T-helper 1 cell treated with Interleukin-12 subunit alpha and Interleukin-12 subunit beta and Interleukin-4 antibody, amounts not matched to agents 30 μg/mL and 1 μg/mL, for 36 hours (primary cell): ENCODE data around the gene FHIP1A.
A peak's percentile ranks its signal among the peaks of the same experiment; 100 is the strongest.
"Not testable (repeated sequence)": the region's sequence is repeated elsewhere in the genome, so short reads cannot be mapped to it uniquely, and the experiment has no call there.

Experiments
- H3K27ac Mint-ChIP-seq: one replicate; pipeline ENCODE4 v1.8.0; 2021; ENCODE audit warnings: mild to moderate bottlenecking, mixed read lengths
- H3K27me3 Mint-ChIP-seq: one replicate; pipeline ENCODE4 v1.8.0; 2021; ENCODE audit warnings: low read depth, mixed read lengths
- H3K36me3 Mint-ChIP-seq: one replicate; pipeline ENCODE4 v1.8.0; 2021; ENCODE audit warnings: low read depth, mixed read lengths
- H3K4me1 Mint-ChIP-seq: one replicate; pipeline ENCODE4 v1.8.0; 2021; ENCODE audit warnings: low read depth, mixed read lengths
- H3K4me3 Mint-ChIP-seq: one replicate; pipeline ENCODE4 v1.8.0; 2021; ENCODE audit warnings: mild to moderate bottlenecking, moderate library complexity, mixed read lengths
- H3K9me3 Mint-ChIP-seq: one replicate; pipeline ENCODE4 v1.8.0; 2021; ENCODE audit warnings: mixed read lengths

FHIP1A gene

DNA sequence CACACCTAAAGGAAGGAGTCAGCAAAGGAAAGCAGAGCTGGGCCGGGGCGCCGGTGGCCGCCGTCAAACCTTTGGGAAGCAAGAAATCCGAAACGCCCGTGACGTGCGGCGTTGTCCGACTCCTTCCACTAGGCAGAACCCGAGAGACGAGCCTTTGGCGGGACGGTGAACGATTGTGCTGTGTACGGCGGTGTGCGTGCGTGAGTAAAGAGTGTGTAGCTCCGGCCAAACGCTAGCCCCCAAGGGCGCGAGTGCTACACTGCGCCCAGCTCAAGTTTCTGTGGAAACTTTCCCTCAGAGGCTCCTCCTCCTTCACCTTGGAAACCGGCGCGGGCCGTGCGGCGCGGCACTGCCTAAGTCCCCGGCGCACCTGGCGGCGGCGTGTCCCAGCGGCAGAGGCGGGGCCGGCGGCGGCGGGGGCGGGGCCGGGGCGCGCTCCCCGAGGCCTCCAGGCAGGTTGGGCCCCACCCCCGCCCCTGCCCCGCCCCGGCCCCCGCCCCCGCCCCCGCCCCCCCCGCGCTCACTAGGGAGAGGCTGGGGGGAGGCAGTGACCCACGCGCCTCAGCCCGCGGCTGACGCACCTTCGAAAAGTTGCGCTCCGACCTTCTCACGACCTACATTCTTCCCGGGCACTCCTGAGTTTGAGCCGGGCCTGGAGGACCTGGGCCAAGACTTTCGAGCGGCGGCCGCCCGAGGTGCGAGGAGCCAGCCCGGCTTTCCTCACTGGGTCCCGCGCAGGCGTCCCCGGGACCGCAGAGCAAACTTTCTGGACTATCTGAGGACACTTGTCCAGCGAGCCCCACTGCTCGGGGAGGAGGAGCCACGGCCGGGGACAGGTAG is at the start of gene FHIP1A:
FHIP1A (plus strand) TSS at position 547 of the 840 bp plus-strand sequence. CDS start 157,084 bp downstream, outside the sequence.
- Mint-ChIP-seq H3K4me3 (peak within 1 kb of the TSS; percentile 79), H3K36me3 (no peaks in the 10 kb centered on the region), H3K4me1 (peaks cover 15% of the 10 kb centered on the region), H3K27ac (peak within 1 kb of the TSS; percentile 23), H3K9me3 (no peaks in the 10 kb centered on the region), H3K27me3 (peaks cover 62% of the 10 kb centered on the region)

DNA sequence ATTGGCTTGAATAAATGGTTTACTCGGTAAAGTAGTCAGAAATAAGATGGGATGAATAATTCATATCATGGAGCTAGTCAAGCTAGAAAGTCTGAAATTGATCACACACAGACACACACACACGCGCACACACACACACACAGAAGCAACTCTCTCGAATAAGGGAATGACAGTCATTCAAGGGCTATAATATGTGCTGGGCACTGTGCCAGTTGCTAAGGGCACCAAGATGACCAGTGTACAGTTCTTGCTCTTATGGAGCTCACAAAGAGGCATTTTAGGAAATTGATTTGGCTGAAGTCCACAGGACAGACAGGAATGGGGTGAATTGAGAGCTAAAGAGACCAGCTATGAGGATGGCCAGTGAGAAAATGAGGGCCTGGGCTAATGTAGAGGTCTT is 49.4 kb upstream of the FHIP1A start:
- Mint-ChIP-seq H3K27ac (no peak overlapping the region), H3K9me3 (no peaks in the 10 kb centered on the region), H3K4me3 (no peak overlapping the region), H3K27me3 (peaks cover 12% of the 10 kb centered on the region), H3K36me3 (no peaks in the 10 kb centered on the region), H3K4me1 (peaks cover 2% of the 10 kb centered on the region)

DNA sequence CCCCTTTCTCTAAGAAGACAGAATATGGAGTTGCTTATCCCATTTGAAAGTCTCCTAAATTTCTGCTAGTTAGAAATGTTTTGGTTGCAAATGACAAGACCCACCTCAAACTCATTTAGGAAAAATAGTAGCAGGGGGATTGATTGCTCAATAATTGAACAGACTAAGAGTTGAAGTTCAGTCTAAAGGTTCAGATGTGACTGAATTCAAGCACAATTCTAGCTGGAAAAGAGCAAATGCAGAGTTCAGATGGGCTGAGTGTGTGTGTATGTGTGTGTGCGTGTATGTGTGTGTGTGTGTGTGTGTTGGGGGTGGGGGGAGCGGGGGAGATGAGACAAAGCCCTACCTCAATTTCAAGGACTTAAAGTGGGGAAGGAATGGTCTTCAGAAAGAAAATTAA is 47.9 kb upstream of the FHIP1A start:
- no peak overlapping the region for H3K27ac Mint-ChIP-seq
- no peak overlapping the region for H3K4me3 Mint-ChIP-seq
- H3K27me3 Mint-ChIP-seq: peaks cover 16% of the 10 kb centered on the region
- no peaks in the 10 kb centered on the region for H3K9me3 Mint-ChIP-seq
- peaks cover 2% of the 10 kb centered on the region for H3K4me1 Mint-ChIP-seq
- no peaks in the 10 kb centered on the region for H3K36me3 Mint-ChIP-seq

DNA sequence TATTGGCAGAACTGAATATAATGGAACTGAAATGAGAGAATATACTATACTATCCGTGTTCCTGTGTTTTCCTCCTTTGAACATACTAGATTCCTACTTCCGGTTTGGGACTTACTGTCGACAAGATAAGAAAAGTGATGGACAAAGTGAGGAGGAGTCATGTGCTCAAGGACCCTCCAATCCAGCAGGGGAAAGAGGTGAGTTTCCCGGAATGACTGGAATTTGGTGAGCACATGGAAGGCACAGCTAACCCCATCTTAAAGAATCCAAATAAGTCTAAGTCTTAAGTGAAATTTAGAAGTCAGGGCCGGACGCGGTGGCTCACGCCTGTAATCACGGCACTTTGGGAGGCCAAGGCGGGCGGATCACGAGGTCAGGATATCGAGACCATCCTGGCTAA is 47.0 kb upstream of the FHIP1A start:
- no peaks in the 10 kb centered on the region for H3K9me3 Mint-ChIP-seq
- peaks cover 2% of the 10 kb centered on the region for H3K4me1 Mint-ChIP-seq
- H3K4me3 Mint-ChIP-seq: no peak overlapping the region
- H3K36me3 Mint-ChIP-seq: no peaks in the 10 kb centered on the region
- H3K27me3 Mint-ChIP-seq: peaks cover 17% of the 10 kb centered on the region
- no peak overlapping the region for H3K27ac Mint-ChIP-seq

DNA sequence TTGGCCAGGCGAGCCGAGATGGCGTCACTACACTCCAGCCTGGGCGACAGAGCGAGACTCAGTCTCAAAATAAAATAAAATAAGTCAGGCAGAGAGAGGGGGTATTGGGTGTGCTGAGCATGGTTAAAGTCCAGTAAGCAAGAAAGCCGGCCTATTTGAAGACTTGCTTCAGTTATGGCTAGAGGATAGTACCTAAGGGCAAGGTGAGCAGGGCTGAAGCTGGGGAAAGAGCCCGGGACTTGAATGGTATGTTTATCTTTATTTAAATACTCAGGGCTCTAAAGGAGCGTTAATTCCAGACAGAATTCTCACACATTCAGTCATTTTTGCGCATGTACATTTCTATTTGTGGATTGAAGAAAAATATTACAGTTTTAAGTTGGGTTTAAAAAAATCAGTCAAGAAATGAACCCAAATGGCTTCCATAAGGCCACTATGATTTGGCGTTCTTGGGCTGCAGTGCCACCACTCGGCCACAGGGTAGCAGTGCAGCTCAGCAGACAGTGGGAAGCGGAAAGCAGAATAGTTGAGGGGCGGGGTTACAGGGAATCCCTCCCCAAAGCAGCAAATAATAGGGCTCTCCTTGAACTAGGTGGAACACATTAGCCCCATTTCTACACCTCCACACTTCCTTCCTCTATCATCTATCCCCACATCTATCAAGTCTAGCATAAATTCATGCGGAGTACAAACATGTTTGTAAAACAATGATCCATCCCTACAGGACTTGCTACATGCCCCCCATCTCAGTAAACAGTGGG is 46.4 kb upstream of the FHIP1A start:
- no peaks in the 10 kb centered on the region for H3K36me3 Mint-ChIP-seq
- H3K9me3 Mint-ChIP-seq: no peaks in the 10 kb centered on the region
- peaks cover 2% of the 10 kb centered on the region for H3K4me1 Mint-ChIP-seq
- H3K27ac Mint-ChIP-seq: no peak overlapping the region
- H3K4me3 Mint-ChIP-seq: no peak overlapping the region
- H3K27me3 Mint-ChIP-seq: peaks cover 17% of the 10 kb centered on the region

DNA sequence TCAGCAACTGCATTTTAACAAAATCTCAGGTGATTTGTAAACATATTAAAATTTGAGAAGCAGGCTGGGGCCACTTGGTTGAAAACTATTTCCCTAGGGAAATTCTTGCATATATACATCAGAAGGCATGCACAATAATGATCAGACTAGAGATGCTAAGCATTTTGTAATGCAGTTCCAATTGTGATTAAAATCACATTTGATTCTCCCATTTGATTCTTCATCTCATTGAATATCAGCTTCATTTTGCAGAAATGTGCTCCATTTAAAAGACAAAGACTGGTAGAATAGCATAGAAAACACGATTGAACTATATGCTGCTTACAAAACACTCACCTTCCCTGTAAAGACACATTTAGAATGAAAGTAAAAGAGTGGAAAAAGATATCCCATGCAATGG is 32.4 kb upstream of the FHIP1A start:
- H3K9me3 Mint-ChIP-seq: no peaks in the 10 kb centered on the region
- no peaks in the 10 kb centered on the region for H3K36me3 Mint-ChIP-seq
- no peak overlapping the region for H3K27ac Mint-ChIP-seq
- no peak overlapping the region for H3K4me3 Mint-ChIP-seq
- H3K27me3 Mint-ChIP-seq: no peaks in the 10 kb centered on the region
- no peaks in the 10 kb centered on the region for H3K4me1 Mint-ChIP-seq

DNA sequence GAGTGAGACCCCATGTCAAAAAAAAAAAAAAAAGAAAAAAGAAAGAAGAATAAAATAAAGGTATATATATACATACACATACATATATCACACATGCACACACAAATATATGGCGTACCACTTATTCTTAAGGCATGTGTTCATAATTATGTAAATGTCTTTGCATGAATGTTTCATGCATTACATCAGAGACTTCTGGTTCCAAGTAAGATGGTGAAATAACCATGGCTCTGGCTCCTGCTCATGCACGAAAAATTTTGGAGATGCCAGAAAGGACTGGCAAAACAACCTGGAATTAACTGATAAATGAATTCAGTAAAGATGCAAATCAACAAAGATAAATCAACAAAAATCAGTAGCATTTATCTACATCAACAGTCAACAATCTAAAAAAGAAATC is 19.7 kb upstream of the FHIP1A start:
- peaks cover 5% of the 10 kb centered on the region for H3K27me3 Mint-ChIP-seq
- no peaks in the 10 kb centered on the region for H3K4me1 Mint-ChIP-seq
- H3K4me3 Mint-ChIP-seq: no peak overlapping the region
- no peaks in the 10 kb centered on the region for H3K36me3 Mint-ChIP-seq
- peaks cover 5% of the 10 kb centered on the region for H3K9me3 Mint-ChIP-seq
- H3K27ac Mint-ChIP-seq: no peak overlapping the region

DNA sequence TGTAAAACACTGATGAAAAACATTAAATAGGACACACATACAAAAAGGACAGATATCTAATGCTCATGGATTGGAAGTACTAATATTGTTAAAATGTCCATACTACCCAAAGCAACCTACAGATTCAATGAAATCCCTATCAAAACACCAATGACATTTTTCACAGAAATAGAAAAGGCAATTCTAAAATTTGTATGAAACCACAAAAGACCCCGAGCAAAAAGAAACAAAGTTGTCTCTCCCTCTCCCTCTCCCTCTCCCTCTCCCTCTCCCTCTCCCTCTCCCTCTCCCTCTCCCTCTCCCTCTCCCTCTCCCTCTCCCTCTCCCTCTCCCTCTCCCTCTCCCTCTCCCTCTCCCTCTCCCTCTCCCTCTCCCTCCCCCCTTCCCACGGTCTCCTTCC is 19.2 kb upstream of the FHIP1A start:
- H3K27ac Mint-ChIP-seq, H3K27me3 Mint-ChIP-seq, H3K9me3 Mint-ChIP-seq, H3K4me1 Mint-ChIP-seq, H3K36me3 Mint-ChIP-seq, H3K4me3 Mint-ChIP-seq: not testable (repeated sequence)

DNA sequence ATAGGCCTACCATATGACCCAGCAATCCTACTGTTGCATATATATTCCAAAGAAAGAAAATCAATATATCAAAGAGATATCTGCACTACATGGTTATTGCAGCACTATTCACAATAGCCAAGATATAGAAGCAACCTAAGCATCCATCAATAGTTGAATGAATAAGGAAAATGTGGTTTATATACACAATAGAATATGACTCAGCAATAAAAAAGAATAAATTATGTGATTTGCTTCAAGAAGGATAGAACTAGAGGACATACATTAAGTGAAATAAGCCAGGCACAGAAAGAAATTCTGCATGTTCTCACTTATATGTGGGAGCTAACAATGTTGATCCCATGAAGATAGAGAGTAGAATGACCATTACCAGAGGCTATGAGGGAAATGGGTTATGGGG is 13.1 kb upstream of the FHIP1A start:
- peaks cover 8% of the 10 kb centered on the region for H3K27me3 Mint-ChIP-seq
- H3K9me3 Mint-ChIP-seq: no peaks in the 10 kb centered on the region
- H3K27ac Mint-ChIP-seq: no peak overlapping the region
- no peak overlapping the region for H3K4me3 Mint-ChIP-seq
- H3K36me3 Mint-ChIP-seq: no peaks in the 10 kb centered on the region
- H3K4me1 Mint-ChIP-seq: no peaks in the 10 kb centered on the region

DNA sequence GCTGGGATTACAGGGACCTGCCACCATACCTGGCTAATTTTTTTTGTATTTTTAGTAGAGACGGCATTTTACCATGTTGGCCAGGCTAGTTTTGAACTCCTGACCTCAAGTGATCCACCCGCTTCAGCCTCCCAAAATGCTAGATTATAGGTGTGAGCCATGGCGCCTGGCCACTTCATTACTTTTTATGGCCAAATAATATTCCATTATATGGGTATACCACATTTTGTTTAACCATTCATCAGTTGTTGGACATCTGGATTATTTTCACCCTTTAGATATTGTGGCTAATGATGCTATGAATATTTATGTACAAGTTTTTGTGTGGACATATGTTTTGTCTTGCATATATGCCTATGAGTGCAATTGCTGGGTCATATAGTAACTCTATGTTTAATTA is 8.6 kb upstream of the FHIP1A start:
- Mint-ChIP-seq H3K27me3 (peaks cover 14% of the 10 kb centered on the region), H3K9me3 (no peaks in the 10 kb centered on the region), H3K4me3 (no peak overlapping the region), H3K4me1 (no peaks in the 10 kb centered on the region), H3K27ac (no peak overlapping the region), H3K36me3 (no peaks in the 10 kb centered on the region)

DNA sequence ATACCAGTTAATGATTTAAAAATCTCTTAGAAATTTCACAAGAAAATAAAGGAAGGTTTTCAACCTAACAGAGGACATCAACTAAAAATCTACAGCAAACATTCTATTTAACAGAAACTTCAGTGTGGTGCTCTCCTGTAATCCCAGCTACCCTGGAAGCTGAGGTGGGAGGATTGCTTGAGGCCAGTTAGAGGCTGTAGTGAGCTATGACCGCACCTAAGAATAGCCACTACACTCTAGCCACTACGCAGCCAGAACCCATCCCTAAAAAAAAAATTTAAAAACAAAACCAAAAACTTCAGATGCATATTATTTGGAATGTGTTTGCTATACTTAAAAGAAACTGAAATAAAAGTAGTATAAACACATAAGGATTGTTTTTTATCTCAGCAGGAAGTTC is 7.2 kb upstream of the FHIP1A start:
- Mint-ChIP-seq H3K4me1 (no peaks in the 10 kb centered on the region), H3K27me3 (peaks cover 22% of the 10 kb centered on the region), H3K9me3 (no peaks in the 10 kb centered on the region), H3K27ac (no peak overlapping the region), H3K4me3 (no peak overlapping the region), H3K36me3 (no peaks in the 10 kb centered on the region)

DNA sequence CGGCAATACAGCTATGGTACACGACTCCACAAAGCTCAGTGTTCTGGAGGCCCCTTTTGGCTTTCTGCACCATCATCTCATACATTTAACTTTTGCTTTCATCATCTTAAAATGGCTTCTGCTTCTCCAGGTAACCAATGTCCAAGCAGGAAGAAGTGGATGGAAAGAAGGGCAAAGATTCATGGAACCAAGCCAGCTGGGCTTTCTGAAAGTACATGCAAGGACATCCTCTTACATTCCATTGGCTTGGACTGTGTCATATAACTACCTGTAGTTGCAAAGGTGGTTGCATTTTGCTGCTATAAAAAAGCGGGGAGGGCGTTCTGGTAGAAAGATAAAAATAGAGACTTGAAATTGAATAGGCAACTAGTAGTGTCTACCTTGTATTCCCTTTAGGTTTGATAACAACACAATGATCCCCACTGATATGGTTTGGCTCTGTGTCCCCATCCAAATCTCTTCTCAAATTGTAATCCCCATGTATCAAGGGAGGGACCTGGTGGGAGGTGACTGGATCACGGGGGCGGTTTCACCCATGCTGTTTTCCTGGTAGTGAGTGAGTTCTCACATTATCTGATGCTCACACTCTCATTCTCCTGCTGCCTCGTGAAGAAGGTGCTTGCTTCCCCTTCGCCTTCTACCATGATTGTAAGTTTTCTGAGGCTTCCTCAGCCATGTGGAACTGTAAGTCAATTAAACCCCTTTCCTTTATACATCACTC is 6.7 kb upstream of the FHIP1A start:
- Mint-ChIP-seq H3K27me3 (peaks cover 28% of the 10 kb centered on the region), H3K36me3 (no peaks in the 10 kb centered on the region), H3K4me1 (peaks cover under 1% of the 10 kb centered on the region), H3K27ac (no peak overlapping the region), H3K9me3 (no peaks in the 10 kb centered on the region), H3K4me3 (no peak overlapping the region)

DNA sequence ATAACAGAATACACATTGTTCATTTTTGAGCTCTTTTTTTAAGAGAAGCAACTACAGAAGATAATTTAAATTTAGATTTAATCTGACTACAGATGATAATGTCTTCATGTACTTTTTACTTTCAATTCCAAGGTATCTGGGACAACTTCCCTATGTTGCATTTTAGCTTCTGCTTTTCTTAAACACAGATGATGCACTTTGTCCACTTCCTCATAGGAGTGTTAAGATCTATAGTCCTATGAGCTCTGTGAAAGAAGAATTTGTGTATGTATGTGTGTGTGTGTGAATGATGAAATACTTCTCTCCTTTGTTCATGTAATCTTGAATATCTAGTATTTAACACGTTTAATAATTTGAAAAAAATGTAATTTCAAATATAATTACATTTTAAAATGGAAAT is 5.3 kb upstream of the FHIP1A start:
- Mint-ChIP-seq H3K27me3 (peaks cover 35% of the 10 kb centered on the region), H3K9me3 (no peaks in the 10 kb centered on the region), H3K27ac (no peak overlapping the region)

DNA sequence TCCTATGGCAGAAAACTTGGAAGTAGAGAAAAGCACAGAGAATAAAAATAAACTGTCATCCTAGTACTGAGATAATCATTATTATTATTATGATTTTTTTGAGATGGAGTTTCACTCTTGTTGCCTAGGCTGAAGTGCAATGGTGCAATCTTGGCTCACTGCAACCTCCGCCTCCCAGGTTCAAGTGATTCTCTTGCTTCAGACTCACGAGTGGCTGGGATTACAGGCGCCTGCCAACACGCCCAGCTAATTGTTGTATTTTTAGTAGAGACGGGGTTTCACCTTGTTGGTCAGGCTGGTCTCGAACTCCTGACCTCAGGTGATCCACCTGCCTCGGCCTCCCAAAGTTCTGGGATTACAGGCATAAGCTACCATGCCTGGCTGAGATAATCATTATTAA is 4.2 kb upstream of the FHIP1A start:
- Mint-ChIP-seq H3K4me1 (peaks cover 15% of the 10 kb centered on the region), H3K27me3 (peaks cover 46% of the 10 kb centered on the region)
- H3K4me3 Mint-ChIP-seq, H3K36me3 Mint-ChIP-seq, H3K9me3 Mint-ChIP-seq, H3K27ac Mint-ChIP-seq: not testable (repeated sequence)

More for the DNA sequence above, 5.3 kb upstream of the FHIP1A start:
- peaks cover 9% of the 10 kb centered on the region for H3K4me1 Mint-ChIP-seq
- H3K4me3 Mint-ChIP-seq: no peak overlapping the region
- H3K36me3 Mint-ChIP-seq: no peaks in the 10 kb centered on the region

DNA sequence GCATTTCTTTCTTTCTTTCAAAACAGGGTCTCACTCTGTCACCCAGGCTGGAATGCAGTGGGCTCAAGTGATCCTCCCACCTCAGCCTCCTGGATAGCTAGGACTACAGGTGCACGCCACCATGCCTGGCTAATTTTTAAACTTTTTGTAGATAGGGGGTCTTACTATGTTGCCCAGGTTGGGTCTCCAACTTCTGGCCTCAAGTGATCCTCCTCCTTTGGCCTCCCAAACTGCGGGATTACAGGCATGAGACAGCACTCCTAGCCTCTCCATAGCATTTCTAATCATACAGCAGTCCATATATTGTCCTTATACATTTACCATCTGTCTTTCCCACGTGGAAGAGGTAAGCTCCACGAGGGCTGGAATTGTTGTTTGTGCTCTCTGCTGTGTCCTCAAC is 2.0 kb upstream of the FHIP1A start:
- H3K4me1 Mint-ChIP-seq: peaks cover 15% of the 10 kb centered on the region
- H3K27ac Mint-ChIP-seq: no peak overlapping the region
- H3K9me3 Mint-ChIP-seq: no peaks in the 10 kb centered on the region
- H3K4me3 Mint-ChIP-seq: no peak overlapping the region
- H3K36me3 Mint-ChIP-seq: no peaks in the 10 kb centered on the region
- peaks cover 66% of the 10 kb centered on the region for H3K27me3 Mint-ChIP-seq
